A673 (cell line): ENCODE data around the gene ADAMTS3.

ENCODE experiments used
- EZH2 ChIP-seq: fragments of 200-600 bp; sonication (generic); IDR thresholded peaks from 2 replicates; pipeline ENCODE4 v1.6.1; 2017; ENCODE audit warnings: borderline replicate concordance, low read depth, mild to moderate bottlenecking, mixed read lengths, antibody characterized with exemption, low read length; ENCODE audit not compliant: poor library complexity, severe bottlenecking
- TF ChIP-seq, protein P1 (sequence below): fragments of 300-800, 200-600 bp; sonication (generic); conservative IDR thresholded peaks from 2 replicates; pipeline ENCODE4 v1.5.1; 2017; ENCODE audit warnings: low read depth, mild to moderate bottlenecking, antibody characterized with exemption, low read length, moderate library complexity, mixed read lengths

DNA sequence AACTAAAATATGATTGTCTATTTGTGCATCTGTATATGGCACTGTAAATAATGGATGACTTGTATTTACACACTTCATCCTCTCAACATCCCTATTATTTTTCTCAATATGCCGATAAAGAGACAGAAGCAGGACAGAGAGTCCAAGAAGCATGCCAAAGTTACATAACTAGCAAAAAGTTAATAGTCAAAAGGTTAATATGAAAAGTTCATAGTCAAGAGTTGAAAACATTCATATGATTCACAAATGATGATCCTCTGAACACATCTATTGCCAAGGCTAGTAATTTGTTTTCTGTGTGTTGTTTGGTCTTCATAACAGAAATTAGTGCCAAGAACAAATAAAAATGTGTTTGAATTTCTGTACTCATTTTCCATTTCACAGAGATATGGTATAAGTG, 231.0 kb downstream of the ADAMTS3 start:
- TF ChIP-seq, protein P1, sequence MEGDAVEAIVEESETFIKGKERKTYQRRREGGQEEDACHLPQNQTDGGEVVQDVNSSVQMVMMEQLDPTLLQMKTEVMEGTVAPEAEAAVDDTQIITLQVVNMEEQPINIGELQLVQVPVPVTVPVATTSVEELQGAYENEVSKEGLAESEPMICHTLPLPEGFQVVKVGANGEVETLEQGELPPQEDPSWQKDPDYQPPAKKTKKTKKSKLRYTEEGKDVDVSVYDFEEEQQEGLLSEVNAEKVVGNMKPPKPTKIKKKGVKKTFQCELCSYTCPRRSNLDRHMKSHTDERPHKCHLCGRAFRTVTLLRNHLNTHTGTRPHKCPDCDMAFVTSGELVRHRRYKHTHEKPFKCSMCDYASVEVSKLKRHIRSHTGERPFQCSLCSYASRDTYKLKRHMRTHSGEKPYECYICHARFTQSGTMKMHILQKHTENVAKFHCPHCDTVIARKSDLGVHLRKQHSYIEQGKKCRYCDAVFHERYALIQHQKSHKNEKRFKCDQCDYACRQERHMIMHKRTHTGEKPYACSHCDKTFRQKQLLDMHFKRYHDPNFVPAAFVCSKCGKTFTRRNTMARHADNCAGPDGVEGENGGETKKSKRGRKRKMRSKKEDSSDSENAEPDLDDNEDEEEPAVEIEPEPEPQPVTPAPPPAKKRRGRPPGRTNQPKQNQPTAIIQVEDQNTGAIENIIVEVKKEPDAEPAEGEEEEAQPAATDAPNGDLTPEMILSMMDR, result no peak
- TF ChIP-seq EZH2, result no peak
